ENCODE measurements around the gene TLE2.

GRCh38 chr19:2986951-2987524 is 42.0 kb downstream of the TLE2 start:
- TF ChIP-seq CTCF (IDR thresholded peaks at IDR 0.05; ENCODE audit: low read length): no peak
- no peak for TF ChIP-seq EZH2 (optimal IDR thresholded peaks at IDR 0.05; ENCODE audit: low read depth, low read length)
- TF ChIP-seq EZH2phosphoT487 (IDR thresholded peaks at IDR 0.05; ENCODE audit: low read length): no peak
